Measurements from ENCODE around the gene ARTN.
A peak's percentile ranks its signal among the peaks of the same experiment; 100 is the strongest.

ARTN gene

DNA sequence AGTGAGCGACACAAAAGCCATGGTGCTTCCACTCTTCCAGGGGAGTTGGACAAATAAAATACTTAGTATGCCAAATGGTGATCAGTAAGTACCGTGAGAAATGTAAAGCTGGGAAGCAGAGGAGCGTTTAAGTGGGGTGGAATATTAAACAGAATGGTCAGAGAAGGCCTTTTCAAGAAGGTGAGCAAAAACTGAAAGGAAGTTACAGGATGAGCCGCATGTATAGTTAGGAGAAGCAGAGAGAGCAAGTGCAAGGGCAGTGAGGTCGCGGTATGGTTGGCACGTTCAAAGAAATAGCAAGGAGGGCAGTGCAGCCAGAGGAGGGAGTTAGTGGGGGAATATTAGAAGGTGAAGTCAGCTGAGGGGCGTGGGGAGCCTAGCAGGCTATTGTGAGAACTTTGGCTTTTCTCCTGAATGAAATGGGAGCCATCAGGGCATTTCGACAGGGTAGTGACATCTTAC is 40.4 kb downstream of the ARTN start:
- DNase-seq: no peak

DNA sequence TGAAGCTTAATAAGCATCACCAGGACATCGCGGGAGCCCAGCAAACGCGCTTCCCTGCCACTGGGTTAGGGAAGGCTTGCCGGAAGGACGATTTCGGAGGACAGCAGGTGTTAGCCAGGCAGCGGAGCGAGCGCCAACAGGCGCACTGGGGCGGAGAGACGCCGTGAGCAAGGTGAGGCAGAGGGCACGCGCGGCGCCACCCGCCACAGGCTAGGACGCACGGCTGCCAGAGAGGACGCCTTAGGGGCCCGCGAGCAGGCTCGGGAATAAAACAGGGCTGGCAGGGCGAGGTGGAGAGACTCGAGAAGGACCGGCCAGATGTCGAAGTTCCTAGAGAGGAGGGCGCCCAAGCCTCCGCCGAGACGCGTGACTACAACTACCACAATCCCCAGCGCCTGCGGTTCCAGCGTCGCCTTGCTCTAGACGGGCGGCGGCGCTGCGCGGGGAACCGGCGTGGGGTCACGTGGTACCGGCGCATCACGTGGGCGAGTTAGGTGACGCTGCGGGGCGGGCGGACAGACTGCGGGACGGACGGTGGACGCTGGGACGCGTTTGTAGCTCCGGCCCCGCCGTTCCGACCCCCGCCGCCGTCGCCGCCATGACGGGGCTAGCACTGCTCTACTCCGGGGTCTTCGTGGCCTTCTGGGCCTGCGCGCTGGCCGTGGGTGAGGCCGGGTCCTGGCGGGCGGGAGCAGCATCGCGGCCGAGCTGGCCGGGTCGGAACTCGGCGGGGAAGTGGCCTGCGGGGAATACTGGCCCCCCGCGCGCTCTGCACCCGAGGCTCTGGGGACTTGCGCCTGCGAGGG is 41.0 kb downstream of the ARTN start, which contains the start of gene ATP6V0B:
Gene ATP6V0B, plus strand, starts transcription at position 518 of the 806 bp plus-strand sequence. Its CDS starts 81 bp downstream, at position 599.
- DNase-seq: peak; percentile 98

DNA sequence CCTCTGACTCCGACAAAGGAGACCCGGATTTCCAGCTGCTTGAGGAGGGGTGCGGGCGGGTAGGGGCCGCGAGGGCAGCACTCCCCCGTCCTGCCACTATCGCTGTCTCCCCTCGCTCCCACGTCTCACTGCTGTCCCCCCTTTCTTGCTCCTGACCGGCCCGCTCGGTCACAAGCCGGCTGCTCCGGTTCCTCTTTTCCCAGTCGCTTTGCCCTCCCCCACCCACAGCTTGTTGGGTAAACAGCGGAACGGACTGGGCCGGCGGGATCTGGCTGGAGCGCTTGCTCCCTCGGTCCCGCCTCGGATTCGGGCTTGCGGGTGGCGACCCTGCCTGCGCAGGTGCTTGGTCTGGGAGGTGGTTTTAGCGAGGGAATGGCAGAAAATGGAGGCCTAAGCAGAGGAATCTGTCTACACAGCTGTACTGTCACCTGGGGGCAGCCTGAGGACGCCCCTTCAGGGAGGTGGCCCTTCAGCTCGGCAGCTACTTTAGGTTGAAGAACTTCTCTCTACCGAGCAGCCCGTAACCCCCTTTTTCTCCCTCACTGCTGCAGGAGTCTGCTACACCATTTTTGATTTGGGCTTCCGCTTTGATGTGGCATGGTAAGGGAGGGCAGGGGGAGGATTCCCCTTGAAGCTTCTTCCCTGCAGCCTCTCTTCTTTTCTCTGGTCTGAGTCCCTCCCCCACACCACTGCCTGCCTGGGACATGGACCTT is 41.8 kb downstream of the ARTN start:
- DNase-seq: peak; percentile 71

DNA sequence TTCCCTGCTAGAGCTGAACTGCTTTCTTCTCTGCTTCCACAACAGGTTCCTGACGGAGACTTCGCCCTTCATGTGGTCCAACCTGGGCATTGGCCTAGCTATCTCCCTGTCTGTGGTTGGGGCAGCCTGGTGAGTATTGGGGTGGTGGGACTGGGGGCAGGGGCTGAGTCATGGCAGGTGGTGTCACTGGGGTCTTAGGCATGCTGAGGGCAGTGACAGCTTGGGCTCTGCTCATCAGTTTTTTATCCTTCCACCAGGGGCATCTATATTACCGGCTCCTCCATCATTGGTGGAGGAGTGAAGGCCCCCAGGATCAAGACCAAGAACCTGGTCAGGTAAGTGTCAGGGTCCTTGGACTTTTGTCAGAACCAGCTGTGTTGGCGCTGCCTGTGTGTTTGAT is 42.4 kb downstream of the ARTN start:
- DNase-seq: no peak

DNA sequence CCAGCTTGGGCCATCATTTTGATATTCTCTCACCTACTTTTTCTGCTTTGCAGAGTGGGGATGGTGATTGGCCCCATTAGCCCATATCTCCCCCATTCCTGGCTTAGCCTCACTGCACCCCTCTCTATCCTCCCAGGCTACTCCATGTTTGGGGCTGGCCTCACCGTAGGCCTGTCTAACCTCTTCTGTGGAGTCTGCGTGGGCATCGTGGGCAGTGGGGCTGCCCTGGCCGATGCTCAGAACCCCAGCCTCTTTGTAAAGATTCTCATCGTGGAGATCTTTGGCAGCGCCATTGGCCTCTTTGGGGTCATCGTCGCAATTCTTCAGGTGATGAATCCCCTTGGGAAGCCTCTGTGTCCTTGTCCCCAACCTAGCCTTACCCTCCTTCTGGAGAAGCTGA is 43.3 kb downstream of the ARTN start:
- no peak for DNase-seq

DNA sequence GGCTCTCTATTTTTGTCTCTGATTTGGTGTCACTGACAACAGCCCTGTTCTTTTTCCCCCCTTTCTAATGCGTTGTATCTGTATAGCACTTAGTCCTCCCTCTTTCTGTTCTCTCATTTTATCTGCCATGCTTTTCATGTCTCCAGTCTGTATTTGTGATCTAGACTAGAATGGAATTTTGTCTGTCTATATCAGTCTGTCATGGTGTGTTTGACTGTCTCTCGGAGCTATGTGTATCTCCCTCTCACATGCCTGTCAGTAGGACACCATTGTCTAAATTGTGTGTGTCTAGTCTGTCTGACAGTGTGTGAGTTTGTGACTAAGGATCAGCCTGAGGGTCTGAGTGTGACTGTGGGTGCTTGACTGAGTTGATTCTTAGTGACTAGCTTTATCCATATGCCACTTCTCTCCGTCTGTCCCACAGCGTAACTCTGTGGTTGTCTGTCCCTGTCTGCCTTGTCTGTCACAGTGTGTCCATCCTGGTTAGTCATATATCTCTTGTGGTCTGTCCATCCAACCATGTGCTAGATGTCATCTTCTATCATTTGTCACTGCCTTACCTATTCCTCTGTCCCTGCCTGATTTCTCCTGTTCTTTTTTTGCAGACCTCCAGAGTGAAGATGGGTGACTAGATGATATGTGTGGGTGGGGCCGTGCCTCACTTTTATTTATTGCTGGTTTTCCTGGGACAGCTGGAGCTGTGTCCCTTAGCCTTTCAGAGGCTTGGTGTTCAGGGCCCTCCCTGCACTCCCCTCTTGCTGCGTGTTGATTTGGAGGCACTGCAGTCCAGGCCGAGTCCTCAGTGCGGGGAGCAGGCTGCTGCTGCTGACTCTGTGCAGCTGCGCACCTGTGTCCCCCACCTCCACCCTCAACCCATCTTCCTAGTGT is 44.0 kb downstream of the ARTN start:
- no peak for DNase-seq

DNA sequence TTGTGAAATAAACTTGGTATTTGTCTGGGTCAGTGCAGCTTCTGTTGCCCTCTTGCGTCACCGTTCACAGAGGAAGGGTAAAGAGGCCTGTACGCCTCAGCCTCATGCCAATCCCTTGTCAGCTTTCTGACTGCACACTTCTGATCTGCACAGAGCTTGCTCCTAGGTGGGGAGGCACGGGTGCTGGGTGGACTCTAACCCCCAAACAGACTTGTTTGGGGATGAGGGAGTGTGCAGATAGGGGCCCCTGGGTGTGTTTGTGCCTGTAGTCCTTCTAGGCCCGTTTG is 44.6 kb downstream of the ARTN start:
- no peak for DNase-seq

DNA sequence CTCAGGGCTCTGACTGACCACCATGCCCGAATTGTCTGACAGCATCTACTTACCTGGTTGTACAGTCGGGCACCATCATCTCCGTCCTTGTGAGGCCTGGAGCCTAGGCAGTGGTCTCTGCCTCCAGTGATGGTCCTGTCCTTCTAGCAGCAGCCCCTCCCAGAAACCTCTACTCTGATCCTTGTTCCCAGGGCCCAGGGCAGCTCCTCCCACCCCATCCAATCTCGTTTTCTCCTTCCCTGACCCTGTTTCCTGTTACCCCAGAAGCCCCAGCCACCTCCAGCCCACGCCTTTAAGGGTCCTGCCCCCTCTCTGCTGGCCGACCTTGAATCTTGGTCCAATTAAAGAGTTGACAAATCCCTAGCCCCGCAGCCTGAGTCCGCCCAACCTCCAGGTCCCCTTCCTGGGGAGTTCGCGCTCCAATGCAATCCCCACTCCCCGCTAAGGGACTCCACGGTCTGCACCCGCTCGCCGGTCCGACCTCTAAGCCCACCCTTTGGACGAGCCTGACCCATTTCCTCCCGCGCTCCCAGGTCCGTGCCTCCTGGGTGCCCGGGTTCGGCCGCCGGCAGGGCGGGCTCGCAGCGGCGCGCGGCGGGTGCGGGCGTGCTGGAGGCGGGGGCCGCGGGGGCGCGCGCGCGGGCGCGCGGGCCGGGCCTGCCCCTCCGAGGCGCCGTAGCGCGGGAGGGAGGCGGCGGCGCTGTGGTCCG is 45.1 kb downstream of the ARTN start, which contains the start of gene B4GALT2:
Gene B4GALT2, plus strand, starts transcription at position 660 of the 710 bp plus-strand sequence. CDS start 1,951 bp downstream, outside the sequence.
- peak; percentile 77 for DNase-seq

DNA sequence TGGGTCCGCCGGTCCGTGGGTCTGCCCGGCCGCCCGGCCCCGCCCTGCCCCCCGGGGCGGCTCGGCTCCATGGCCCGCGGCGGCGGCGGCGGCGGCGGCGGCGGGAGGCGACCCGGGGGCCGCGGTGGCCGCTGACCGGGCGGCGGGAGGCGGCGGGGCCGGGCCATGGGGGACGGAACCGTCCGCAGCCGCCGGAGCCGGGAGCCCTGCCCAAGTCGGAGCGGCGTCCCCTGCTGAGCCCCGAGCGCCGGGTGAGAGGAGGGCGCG is 45.6 kb downstream of the ARTN start:
- DNase-seq: no peak

DNA sequence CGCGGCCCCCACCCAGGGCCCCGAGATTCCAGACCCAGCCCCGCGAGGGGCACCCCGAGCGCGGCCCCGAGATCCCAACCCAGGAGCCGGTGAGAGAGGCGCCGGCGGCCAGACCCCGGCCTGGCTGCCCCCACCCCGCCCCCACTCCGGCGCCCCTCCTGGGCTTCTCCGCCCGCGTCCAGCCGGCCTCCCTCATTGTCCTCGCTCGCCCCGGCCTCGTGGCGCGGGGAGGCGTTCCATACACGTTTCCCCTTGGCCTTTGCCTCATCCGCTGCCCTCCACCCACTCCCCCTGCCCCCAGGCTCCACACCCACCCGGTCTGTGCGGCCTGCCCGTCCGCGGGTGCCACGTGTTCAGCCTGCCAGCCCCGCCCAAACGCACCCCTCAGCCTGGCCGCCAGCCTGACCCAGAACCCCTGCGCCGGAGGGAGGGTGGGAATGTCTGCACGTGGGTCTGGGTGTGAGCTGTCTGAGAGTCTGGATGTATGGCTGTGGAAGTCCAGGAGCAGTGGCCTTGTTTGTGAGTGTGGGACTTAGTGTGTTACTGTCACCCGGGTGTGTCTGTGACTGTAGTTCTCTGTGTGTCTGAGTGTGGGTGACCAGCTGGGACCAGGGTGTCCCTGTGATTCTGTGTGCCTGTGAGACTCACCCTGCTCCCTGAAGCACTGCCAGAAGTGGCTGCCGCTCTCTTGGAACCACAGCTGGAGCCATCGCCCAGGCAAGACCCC is 46.1 kb downstream of the ARTN start:
- peak; percentile 79 for DNase-seq

DNA sequence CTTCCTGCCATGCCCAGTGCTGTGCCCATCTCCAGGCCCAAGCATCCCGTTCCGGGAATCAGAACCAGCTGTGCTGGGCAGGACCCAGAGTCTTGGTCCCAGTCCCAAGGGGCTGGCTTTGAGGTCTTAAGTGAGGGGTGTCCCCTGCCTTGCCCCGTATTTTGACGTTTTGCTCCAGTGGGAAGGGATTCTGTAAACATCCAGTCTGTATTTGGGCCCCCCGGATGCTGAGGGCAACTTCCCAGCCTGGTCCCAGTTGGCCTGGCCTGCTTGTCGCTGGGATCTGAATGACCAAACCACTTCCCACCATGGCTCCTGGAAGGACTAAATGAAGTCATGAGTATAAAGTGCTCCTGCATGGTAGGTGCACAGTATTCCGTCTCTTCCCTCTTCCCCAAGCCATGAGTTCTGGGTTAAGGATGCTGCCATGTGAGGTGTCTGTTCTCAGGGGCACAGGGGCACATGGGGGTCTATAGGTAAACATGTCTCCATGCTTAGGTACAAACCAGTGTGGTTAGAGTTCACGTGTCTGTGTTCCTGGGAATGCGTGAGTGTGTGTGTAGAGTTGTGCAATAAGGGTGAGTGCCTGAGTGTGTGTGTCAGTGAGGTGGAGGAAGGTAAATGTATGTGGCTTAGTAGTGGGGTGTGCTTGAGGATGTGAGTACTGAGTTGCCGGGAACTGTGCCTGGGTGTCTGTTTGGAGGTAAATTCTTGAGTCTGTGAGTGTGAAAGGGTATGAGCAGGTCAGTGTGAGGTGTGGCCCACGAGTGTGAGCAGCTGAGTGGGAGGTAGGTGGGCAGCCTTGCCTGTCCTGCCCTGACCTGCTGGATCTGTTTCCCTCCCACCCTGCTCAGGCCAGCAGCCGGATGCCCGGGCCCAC is 46.9 kb downstream of the ARTN start:
- DNase-seq: no peak

DNA sequence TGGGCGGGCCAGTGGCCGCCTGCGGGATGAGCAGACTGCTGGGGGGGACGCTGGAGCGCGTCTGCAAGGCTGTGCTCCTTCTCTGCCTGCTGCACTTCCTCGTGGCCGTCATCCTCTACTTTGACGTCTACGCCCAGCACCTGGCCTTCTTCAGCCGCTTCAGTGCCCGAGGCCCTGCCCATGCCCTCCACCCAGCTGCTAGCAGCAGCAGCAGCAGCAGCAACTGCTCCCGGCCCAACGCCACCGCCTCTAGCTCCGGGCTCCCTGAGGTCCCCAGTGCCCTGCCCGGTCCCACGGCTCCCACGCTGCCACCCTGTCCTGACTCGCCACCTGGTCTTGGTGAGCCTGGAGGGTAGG is 47.5 kb downstream of the ARTN start:
- DNase-seq: no peak

DNA sequence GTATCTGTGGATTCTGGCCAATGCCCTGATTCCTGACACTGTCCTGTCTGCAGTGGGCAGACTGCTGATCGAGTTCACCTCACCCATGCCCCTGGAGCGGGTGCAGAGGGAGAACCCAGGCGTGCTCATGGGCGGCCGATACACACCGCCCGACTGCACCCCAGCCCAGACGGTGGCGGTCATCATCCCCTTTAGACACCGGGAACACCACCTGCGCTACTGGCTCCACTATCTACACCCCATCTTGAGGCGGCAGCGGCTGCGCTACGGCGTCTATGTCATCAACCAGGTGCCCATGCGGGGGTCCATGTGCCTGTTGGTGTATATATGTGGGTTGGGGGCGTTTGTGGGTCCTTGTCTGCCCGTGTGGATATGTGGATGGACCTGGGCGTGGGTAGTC is 48.0 kb downstream of the ARTN start:
- DNase-seq: no peak

DNA sequence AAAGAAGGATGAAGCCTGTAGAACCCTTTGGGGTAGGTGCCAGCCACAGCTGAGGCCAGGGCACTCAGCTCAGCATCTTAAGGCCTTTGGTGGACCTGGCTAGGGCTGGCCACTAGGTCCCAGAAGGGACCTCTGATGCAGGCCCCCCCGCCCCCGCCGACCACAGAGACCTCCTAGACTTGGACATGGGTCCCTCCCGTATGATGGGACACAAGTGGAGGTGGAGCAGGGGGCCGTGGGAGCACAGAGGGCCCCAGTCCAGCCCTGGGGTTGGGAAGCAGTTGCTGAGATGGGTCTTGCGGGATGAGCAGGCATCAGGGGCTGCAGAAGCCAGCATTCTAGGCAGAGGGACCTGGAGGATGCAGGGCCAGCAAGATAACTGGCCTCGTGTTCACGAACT is 48.6 kb downstream of the ARTN start:
- no peak for DNase-seq

DNA sequence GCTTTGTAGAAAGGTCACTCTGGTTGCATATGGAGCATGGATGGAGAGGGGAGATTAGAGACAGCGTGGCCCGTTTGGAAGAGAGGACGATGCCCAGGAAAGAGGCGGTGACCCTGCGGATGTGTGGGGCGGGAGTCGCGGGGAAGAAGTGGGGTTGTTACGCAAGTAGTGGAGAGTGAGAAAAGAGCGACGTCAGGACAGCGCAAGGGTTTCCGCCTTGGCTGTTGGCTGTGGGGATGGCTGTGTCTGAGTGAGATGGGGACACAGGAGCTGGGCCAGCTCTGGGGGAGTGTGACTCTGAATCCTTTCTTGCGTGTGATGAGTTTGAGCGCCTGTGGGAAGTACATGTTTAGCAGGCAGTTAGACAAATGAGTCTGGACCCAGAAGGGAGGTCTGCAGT is 49.2 kb downstream of the ARTN start:
- DNase-seq: no peak

DNA sequence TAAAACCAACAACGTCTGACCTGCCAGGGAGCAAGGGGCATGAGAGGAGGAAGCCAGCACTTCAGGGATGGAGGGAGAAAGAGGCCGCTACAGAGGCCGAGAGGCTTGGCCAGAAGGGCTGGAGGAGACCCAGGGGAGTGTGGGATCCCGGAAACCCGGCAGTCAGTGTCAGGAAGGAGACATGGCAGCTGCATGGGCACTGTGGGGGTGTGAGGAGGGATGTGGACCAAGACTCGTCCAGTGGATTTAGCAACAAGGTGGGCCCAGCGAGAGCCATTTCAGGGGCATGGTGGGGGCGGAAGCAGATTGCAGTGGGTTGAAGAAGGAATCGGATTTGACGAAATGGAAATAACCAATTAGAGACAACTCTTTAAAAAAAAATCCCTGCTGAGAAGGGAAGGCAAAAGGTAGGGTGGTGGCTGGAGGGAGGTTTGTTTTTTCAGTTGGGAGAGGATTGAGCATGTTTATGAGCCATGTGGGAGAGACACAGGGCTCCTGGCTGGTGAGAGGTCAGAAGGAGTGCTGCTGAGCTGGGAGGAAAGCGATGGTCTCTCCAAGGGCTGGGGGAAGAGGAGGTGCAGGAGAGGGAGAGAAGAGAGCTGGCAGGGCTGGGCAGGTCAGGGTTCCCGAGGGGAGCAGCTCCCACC is 49.8 kb downstream of the ARTN start:
- no peak for DNase-seq

DNA sequence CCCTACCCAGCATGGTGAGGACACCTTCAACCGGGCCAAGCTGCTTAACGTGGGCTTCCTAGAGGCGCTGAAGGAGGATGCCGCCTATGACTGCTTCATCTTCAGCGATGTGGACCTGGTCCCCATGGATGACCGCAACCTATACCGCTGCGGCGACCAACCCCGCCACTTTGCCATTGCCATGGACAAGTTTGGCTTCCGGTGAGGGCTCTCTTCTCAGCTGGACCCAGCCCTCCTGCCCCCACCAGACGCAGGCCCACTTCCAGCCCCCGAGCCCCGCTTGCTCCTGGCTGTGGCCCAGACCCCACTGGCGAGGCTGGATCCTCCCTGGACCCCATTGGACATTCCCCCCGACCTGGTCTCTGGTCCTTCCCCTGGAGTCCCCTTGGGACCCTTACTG is 51.3 kb downstream of the ARTN start:
- no peak for DNase-seq

DNA sequence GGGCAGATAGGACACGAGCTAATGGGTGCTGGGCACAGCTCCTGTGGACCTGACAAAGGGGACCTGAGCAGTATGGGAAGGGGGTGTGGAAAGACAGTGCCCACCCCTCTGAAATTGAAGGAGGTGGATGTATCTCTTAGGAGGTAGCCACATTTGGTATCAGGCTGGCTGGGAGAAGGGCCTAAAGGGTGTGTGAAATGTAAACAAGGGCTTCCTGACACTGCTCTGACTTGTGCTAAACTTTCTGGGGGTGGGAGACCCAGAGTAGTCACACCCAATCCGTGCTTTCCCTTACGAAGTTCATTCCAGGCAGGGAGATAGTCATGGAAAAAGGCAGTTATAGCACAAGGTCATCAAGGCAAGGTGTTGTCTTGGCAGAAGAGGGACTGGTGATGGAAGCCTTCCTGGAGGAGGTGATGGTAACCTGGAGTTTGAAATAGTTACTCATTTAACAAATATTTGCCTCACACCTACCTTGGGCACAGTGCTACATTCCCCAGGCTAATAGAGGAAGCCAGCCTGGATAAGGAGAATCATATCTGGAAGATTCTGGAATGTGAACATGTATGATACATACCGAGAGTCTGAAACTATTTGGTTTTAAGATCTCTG is 52.5 kb downstream of the ARTN start:
- DNase-seq: no peak

DNA sequence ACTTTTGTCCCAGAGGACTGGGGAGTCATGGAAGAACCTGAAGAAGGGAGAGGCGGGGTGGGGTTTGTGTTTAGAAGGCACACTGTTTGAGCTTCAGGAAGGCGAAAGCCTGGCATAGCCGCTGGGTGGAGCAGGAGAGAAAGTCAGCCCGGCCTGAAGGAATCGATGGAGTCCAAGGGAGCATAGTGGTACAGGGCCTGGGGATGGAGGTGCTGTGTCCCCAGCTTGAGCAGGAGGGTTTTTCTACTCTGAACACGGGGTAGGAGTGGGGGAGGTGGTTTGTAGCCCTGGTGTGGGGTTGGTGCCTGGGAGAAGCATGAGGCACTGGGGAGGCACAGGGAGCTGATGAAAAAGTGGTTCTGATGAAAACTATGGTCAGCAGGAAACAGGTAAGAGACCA is 53.1 kb downstream of the ARTN start:
- no peak for DNase-seq

Measured in activated CD8-positive, alpha-beta memory T cell treated with anti-CD3 and anti-CD28 coated beads for 24 hours (primary cell).